ENCODE measurements around the gene RASGRP1. TPM values are rescaled to one million over a fixed set of nuclear protein-coding genes. Genes with fewer than 3 reads are reported as not detected.

The RASGRP1 gene
- total RNA-seq, 1 experiment from 2014 or later = 0.39 TPM

- H3K36me3 ChIP-seq (ENCODE audit: low read depth) = no peaks in the 10 kb centered on the region; the same call in 1 of the 2 replicates
- CTCF ChIA-PET = interaction anchor here (0.6 kb wide), 1 partner anchor 229 kb away, joined by 3 read pairs; no protein-coding TSS in a partner anchor
Observed at GRCh38 chr15:38481761-38482160, 82.9 kb downstream of the RASGRP1 start.

GRCh38 chr15:38481113-38481512, 83.5 kb downstream of the RASGRP1 start:
- intact Hi-C loops (cut with micrococcal nuclease; ENCODE audit: unreplicated experiment) = no loop called here
- Histone ChIP-seq H3K9me3 (ENCODE audit: insufficient read depth, low read depth) (no peaks in the 10 kb centered on the region), H3K4me2 (no peak overlapping the region), H3K79me2 (ENCODE audit: low read depth) (no peaks in the 10 kb centered on the region), H3F3A (ENCODE audit: insufficient read depth, low read depth) (no peaks in the 10 kb centered on the region), H3K27ac (no peak overlapping the region), H3K4me1 (replicated peaks; ENCODE audit: insufficient read depth) (no peaks in the 10 kb centered on the region), H3K9me2 (ENCODE audit: insufficient read depth) (no peaks in the 10 kb centered on the region), H3K4me3 (no peak overlapping the region), H3K36me3 (ENCODE audit: low read depth) (no peaks in the 10 kb centered on the region; the same call in 1 of the 2 replicates), H3K27me3 (ENCODE audit: insufficient read depth, low read depth) (no peaks in the 10 kb centered on the region), H4K20me1 (ENCODE audit: insufficient read depth) (no peaks in the 10 kb centered on the region), H2AFZ (no peak overlapping the region)
- POLR2A ChIA-PET (ENCODE audit: unreplicated experiment) = no interaction called here
- no TSS peak for BruUV-seq (replicated peaks)
- CTCF ChIA-PET = interaction anchor here (0.6 kb wide), 1 partner anchor 228 kb away, joined by 3 read pairs; no protein-coding TSS in a partner anchor
- no peak for DNase-seq
- no peak for TF ChIP-seq CTCF (conservative IDR thresholded peaks at IDR 0.05)
- TF ChIP-seq EZH2 (IDR thresholded peaks at IDR 0.05; ENCODE audit: low read depth) = no peak

More at GRCh38 chr15:38481761-38482160, 82.9 kb downstream of the RASGRP1 start:
- Histone ChIP-seq H3K79me2 (ENCODE audit: low read depth) (no peaks in the 10 kb centered on the region), H3K4me3 (no peak overlapping the region), H3K27ac (no peak overlapping the region), H3K9me2 (ENCODE audit: insufficient read depth) (no peaks in the 10 kb centered on the region), H4K20me1 (ENCODE audit: insufficient read depth) (no peaks in the 10 kb centered on the region), H3F3A (ENCODE audit: insufficient read depth, low read depth) (no peaks in the 10 kb centered on the region), H3K4me2 (no peak overlapping the region), H3K27me3 (ENCODE audit: insufficient read depth, low read depth) (no peaks in the 10 kb centered on the region), H3K4me1 (replicated peaks; ENCODE audit: insufficient read depth) (no peaks in the 10 kb centered on the region), H2AFZ (no peak overlapping the region), H3K9me3 (ENCODE audit: insufficient read depth, low read depth) (no peaks in the 10 kb centered on the region)
- intact Hi-C loops (cut with micrococcal nuclease; ENCODE audit: unreplicated experiment) = no loop called here
- TF ChIP-seq EZH2 (IDR thresholded peaks at IDR 0.05; ENCODE audit: low read depth) = no peak
- TF ChIP-seq CTCF (conservative IDR thresholded peaks at IDR 0.05) = no peak
- no TSS peak for BruUV-seq (replicated peaks)
- DNase-seq = no peak
- POLR2A ChIA-PET (ENCODE audit: unreplicated experiment) = no interaction called here

- Histone ChIP-seq H3F3A (ENCODE audit: insufficient read depth, low read depth) (no peaks in the 10 kb centered on the region), H3K4me2 (no peak overlapping the region), H3K9me2 (ENCODE audit: insufficient read depth) (no peaks in the 10 kb centered on the region), H3K9me3 (ENCODE audit: insufficient read depth, low read depth) (no peaks in the 10 kb centered on the region), H3K4me3 (no peak overlapping the region), H3K27me3 (ENCODE audit: insufficient read depth, low read depth) (no peaks in the 10 kb centered on the region), H2AFZ (no peak overlapping the region), H3K4me1 (replicated peaks; ENCODE audit: insufficient read depth) (no peaks in the 10 kb centered on the region), H3K27ac (no peak overlapping the region), H4K20me1 (ENCODE audit: insufficient read depth) (no peaks in the 10 kb centered on the region), H3K79me2 (ENCODE audit: low read depth) (no peaks in the 10 kb centered on the region), H3K36me3 (ENCODE audit: low read depth) (no peaks in the 10 kb centered on the region; the same call in 1 of the 2 replicates)
- no TSS peak for BruUV-seq (replicated peaks)
- POLR2A ChIA-PET (ENCODE audit: unreplicated experiment) = no interaction called here
- CTCF ChIA-PET = no interaction called here
- intact Hi-C loops (cut with micrococcal nuclease; ENCODE audit: unreplicated experiment) = loop anchor here (10.0 kb wide), 1 partner anchor 85 kb away; the partner anchor contains the start of gene RASGRP1
- no peak for DNase-seq
- TF ChIP-seq CTCF (conservative IDR thresholded peaks at IDR 0.05) = no peak
- no peak for TF ChIP-seq EZH2 (IDR thresholded peaks at IDR 0.05; ENCODE audit: low read depth)
Observed at GRCh38 chr15:38479756-38480155, 84.9 kb downstream of the RASGRP1 start.

Data from PC-9 (cell line).